Neural progenitor cell (in vitro differentiated cells): ENCODE results near the gene COX17. TPM values are rescaled to one million over a fixed set of nuclear protein-coding genes. Genes with fewer than 3 reads are reported as not detected.

Source experiments
- DNase-seq: peaks from one replicate; pipeline ENCODE4 v3.0.0-alpha.2; 2016; ENCODE audit warnings: low spot score
- H2AFZ ChIP-seq: fragments of 200-600 bp; sonication (generic); replicated peaks from 2 replicates; pipeline ENCODE4 v1.6.1; 2016; ENCODE audit warnings: antibody characterized with exemption
- H3F3A ChIP-seq: fragments of 200-600 bp; sonication (generic); 2 replicates; pipeline ENCODE4 v1.6.1; 2016; ENCODE audit warnings: antibody characterized with exemption, low read depth
- H3K27ac ChIP-seq: fragments of 200-600 bp; sonication (generic); 2 replicates; pipeline ENCODE4 v1.5.1; 2016; ENCODE audit warnings: mild to moderate bottlenecking
- H3K27me3 ChIP-seq: fragments of 200-600 bp; sonication (generic); 2 replicates; pipeline ENCODE4 v1.6.1; 2016; ENCODE audit warnings: mild to moderate bottlenecking, moderate library complexity
- H3K36me3 ChIP-seq: fragments of 200-600 bp; sonication (generic); 2 replicates; pipeline ENCODE4 v1.5.1; 2016
- H3K4me1 ChIP-seq: fragments of 200-600 bp; sonication (generic); 2 replicates; pipeline ENCODE4 v1.6.1; 2016; ENCODE audit warnings: mixed run types
- H3K4me2 ChIP-seq: fragments of 200-600 bp; sonication (generic); 2 replicates; pipeline ENCODE4 v1.6.1; 2016
- H3K4me3 ChIP-seq: fragments of 200-600 bp; sonication (generic); 2 replicates; pipeline ENCODE4 v1.5.1; 2016
- H3K79me2 ChIP-seq: fragments of 200-600 bp; sonication (generic); 2 replicates; pipeline ENCODE4 v1.6.1; 2016; ENCODE audit warnings: low read depth
- H3K9ac ChIP-seq: fragments of 200-600 bp; sonication (generic); 2 replicates; pipeline ENCODE4 v1.6.1; 2016
- H3K9me3 ChIP-seq: fragments of 200-600 bp; sonication (generic); 2 replicates; pipeline ENCODE4 v1.5.1; 2016; ENCODE audit warnings: low read depth
- H4K20me1 ChIP-seq: fragments of 200-600 bp; sonication (generic); 2 replicates; pipeline ENCODE4 v1.6.1; 2016; ENCODE audit warnings: low read depth
- H3K27ac Mint-ChIP-seq: 3 replicates; pipeline ENCODE4 v1.8.0; 2021; ENCODE audit warnings: mixed read lengths
- H3K27me3 Mint-ChIP-seq: 2 replicates; pipeline ENCODE4 v1.8.0; 2022; ENCODE audit warnings: low read depth, mild to moderate bottlenecking, inconsistent platforms, moderate library complexity, mixed read lengths; ENCODE audit not compliant: insufficient read depth
- H3K36me3 Mint-ChIP-seq: 3 replicates; pipeline ENCODE4 v1.8.0; 2021; ENCODE audit warnings: mixed read lengths
- H3K4me1 Mint-ChIP-seq: 3 replicates; pipeline ENCODE4 v1.8.0; 2021; ENCODE audit warnings: mixed read lengths
- H3K4me3 Mint-ChIP-seq: 3 replicates; pipeline ENCODE4 v1.8.0; 2021; ENCODE audit warnings: mild to moderate bottlenecking, moderate library complexity, mixed read lengths
- H3K9me3 Mint-ChIP-seq: 3 replicates; pipeline ENCODE4 v1.8.0; 2020; ENCODE audit warnings: mixed read lengths
- CTCF ChIP-seq: fragments of 200-600 bp; sonication (generic); IDR thresholded peaks from 2 replicates; pipeline ENCODE4 v1.5.1; 2017; ENCODE audit warnings: antibody characterized with exemption, mild to moderate bottlenecking
- EZH2 ChIP-seq: fragments of 200-600 bp; sonication (generic); IDR thresholded peaks from 2 replicates; pipeline ENCODE4 v1.6.1; 2017; ENCODE audit warnings: antibody characterized with exemption, mild to moderate bottlenecking, moderate library complexity
- EZH2phosphoT487 ChIP-seq: fragments of 200-600 bp; sonication (generic); IDR thresholded peaks from 2 replicates; pipeline ENCODE4 v1.6.1; 2017; ENCODE audit warnings: antibody characterized with exemption
- total RNA-seq: library from RNA; depleted of rRNA; stranded (reverse); fragments of >200 nt; gene quantifications from 2 replicates; pipeline ENCODE4 v1.2.3, GENCODE V29; 2015; ENCODE audit warnings: low replicate concordance

COX17 gene
- total RNA-seq, 1 donor from 2014 or later: 20.9 TPM

GRCh38 chr3:119649761-119650160 is 27.4 kb downstream of the COX17 start:
- Histone ChIP-seq H4K20me1 (no peaks in the 10 kb centered on the region), H3K36me3 (no peaks in the 10 kb centered on the region), H3K4me3 (no peak overlapping the region), H3K4me2 (no peak overlapping the region), H3F3A (no peaks in the 10 kb centered on the region), H3K9me3 (no peaks in the 10 kb centered on the region), H2AFZ (no peak overlapping the region), H3K9ac (no peak overlapping the region), H3K27ac (no peak overlapping the region), H3K4me1 (peaks cover 12% of the 10 kb centered on the region), H3K27me3 (no peaks in the 10 kb centered on the region), H3K79me2 (no peaks in the 10 kb centered on the region)
- H3K27me3 Mint-ChIP-seq: peaks cover 3% of the 10 kb centered on the region
- H3K4me1 Mint-ChIP-seq: peaks cover 10% of the 10 kb centered on the region
- H3K27ac Mint-ChIP-seq: no peak overlapping the region
- H3K4me3 Mint-ChIP-seq: no peak overlapping the region
- no peak for TF ChIP-seq EZH2phosphoT487
- no peak for TF ChIP-seq CTCF
- TF ChIP-seq EZH2: no peak
- H3K36me3 Mint-ChIP-seq: peaks cover 2% of the 10 kb centered on the region
- no peak for DNase-seq
- no peaks in the 10 kb centered on the region for H3K9me3 Mint-ChIP-seq

GRCh38 chr3:119647843-119648575 is 29.2 kb downstream of the COX17 start:
- no peak overlapping the region for H3K27ac ChIP-seq
- no peaks in the 10 kb centered on the region for H3F3A ChIP-seq
- no peaks in the 10 kb centered on the region for H3K9me3 ChIP-seq
- peaks cover 3% of the 10 kb centered on the region for H3K27me3 Mint-ChIP-seq
- H3K4me3 Mint-ChIP-seq: no peak overlapping the region
- DNase-seq: no peak
- H3K36me3 ChIP-seq: no peaks in the 10 kb centered on the region
- peak overlapping the region; percentile 25 for H3K9ac ChIP-seq
- H2AFZ ChIP-seq: no peak overlapping the region
- H4K20me1 ChIP-seq: no peaks in the 10 kb centered on the region
- H3K4me1 ChIP-seq: peaks cover 26% of the 10 kb centered on the region
- no peaks in the 10 kb centered on the region for H3K79me2 ChIP-seq
- peaks cover 10% of the 10 kb centered on the region for H3K4me1 Mint-ChIP-seq
- H3K27ac Mint-ChIP-seq: no peak overlapping the region
- no peak overlapping the region for H3K4me2 ChIP-seq
- H3K36me3 Mint-ChIP-seq: no peaks in the 10 kb centered on the region
- no peaks in the 10 kb centered on the region for H3K9me3 Mint-ChIP-seq
- no peak for TF ChIP-seq EZH2
- TF ChIP-seq CTCF: no peak
- TF ChIP-seq EZH2phosphoT487: no peak
- H3K27me3 ChIP-seq: no peaks in the 10 kb centered on the region
- H3K4me3 ChIP-seq: no peak overlapping the region

- Histone ChIP-seq H3K79me2 (no peaks in the 10 kb centered on the region), H3K9ac (no peak overlapping the region), H3F3A (no peaks in the 10 kb centered on the region), H3K4me3 (no peak overlapping the region), H2AFZ (peak overlapping the region; percentile 36), H3K36me3 (no peaks in the 10 kb centered on the region), H3K4me1 (peaks cover 28% of the 10 kb centered on the region), H4K20me1 (no peaks in the 10 kb centered on the region), H3K27me3 (no peaks in the 10 kb centered on the region), H3K4me2 (peak overlapping the region; percentile 26), H3K27ac (no peak overlapping the region), H3K9me3 (no peaks in the 10 kb centered on the region)
- H3K36me3 Mint-ChIP-seq: no peaks in the 10 kb centered on the region
- H3K4me1 Mint-ChIP-seq: peaks cover 10% of the 10 kb centered on the region
- no peak overlapping the region for H3K27ac Mint-ChIP-seq
- TF ChIP-seq EZH2: no peak
- TF ChIP-seq CTCF: no peak
- TF ChIP-seq EZH2phosphoT487: no peak
- peaks cover 3% of the 10 kb centered on the region for H3K27me3 Mint-ChIP-seq
- no peaks in the 10 kb centered on the region for H3K9me3 Mint-ChIP-seq
- no peak overlapping the region for H3K4me3 Mint-ChIP-seq
- DNase-seq: no peak
These were observed 30.0 kb downstream of the COX17 start for GRCh38 chr3:119647171-119647570.
